GM12878 (cell line): ENCODE results near the gene MICAL3. TPM values are rescaled to one million over a fixed set of nuclear protein-coding genes. Genes with fewer than 3 reads are reported as not detected.

Experiments used
- ATAC-seq: fragments of 200-7000 bp; cut with Tn5 transposase; 3 replicates; pipeline ENCODE4 v1.9.1; 2020; ENCODE audit warnings: mild to moderate bottlenecking, moderate library complexity
- BruUV-seq: library from RNA; stranded (reverse); fragments of 400-500 nt; replicated peaks from 2 replicates; lab custom pipeline; 2021; lab: Mats Ljungman, UMichigan
- CTCF ChIA-PET: fragments of 300-600 bp; sonication (Branson Sonifier 250); formaldehyde crosslinking; extraction: SDS; loops from one replicate; lab custom pipeline; 2021; ENCODE audit warnings: inconsistent platforms; lab: Yijun Ruan, JAX
- POLR2A ChIA-PET: fragments of 350-600 bp; formaldehyde crosslinking; extraction: SDS; loops from one replicate; lab custom pipeline; 2021; ENCODE audit warnings: inconsistent platforms; lab: Charles Lee
- RAD21 ChIA-PET: fragments of 300-600 bp; sonication (Branson Sonifier 250); formaldehyde crosslinking; loops from one replicate; lab custom pipeline; 2023; ENCODE audit warnings: antibody characterized with exemption; ENCODE audit not compliant: unreplicated experiment; lab: Charles Lee
- SMC1A ChIA-PET: fragments of 300-600 bp; sonication (Branson Sonifier 250); formaldehyde crosslinking; loops from one replicate; lab custom pipeline; 2023; ENCODE audit not compliant: unreplicated experiment, uncharacterized antibody; lab: Charles Lee
- DNase-seq: peaks from one replicate; pipeline ENCODE4 v3.0.0-alpha.2; 2011; ENCODE audit warnings: low read depth, low spot score
- FAIRE-seq: peaks from 3 replicates; lab custom pipeline; 2011; peaks lifted over from hg19 to GRCh38; lab: Jason Lieb, UNC
- H2AFZ ChIP-seq: 2 replicates; pipeline ENCODE4 v1.6.0; 2011; ENCODE audit warnings: low read depth, low read length, control low read depth; ENCODE audit not compliant: control insufficient read depth
- H3K27ac ChIP-seq: 2 replicates; pipeline ENCODE4 v1.5.1; 2011; ENCODE audit warnings: control low read depth; ENCODE audit not compliant: control insufficient read depth, insufficient read depth
- H3K27me3 ChIP-seq, 2 experiments: replicated peaks in 1 of 2; 2 replicates each; pipeline versions ENCODE4 v1.6.0 to v1.6.1; 2011; ENCODE audit warnings: low read length in 1 of 2; ENCODE audit not compliant: control insufficient read depth in 2 of 2, insufficient read depth in 2 of 2
- H3K36me3 ChIP-seq, 2 experiments: 2 replicates each; pipeline ENCODE4 v1.5.1; 2011; ENCODE audit warnings: low read length in 1 of 2; ENCODE audit not compliant: control insufficient read depth in 2 of 2, insufficient read depth in 2 of 2
- H3K4me1 ChIP-seq: 2 replicates; pipeline ENCODE4 v1.6.1; 2011; ENCODE audit warnings: mild to moderate bottlenecking, low read length, moderate library complexity, mixed read lengths; ENCODE audit not compliant: control insufficient read depth, insufficient read depth
- H3K4me2 ChIP-seq: 2 replicates; pipeline ENCODE4 v1.6.0; 2011; ENCODE audit warnings: control low read depth; ENCODE audit not compliant: control insufficient read depth, insufficient read depth
- H3K4me3 ChIP-seq: fragments of 200-600 bp; sonication (generic); 2 replicates; pipeline ENCODE4 v1.5.1; 2016
- H3K79me2 ChIP-seq: 2 replicates; pipeline ENCODE4 v1.6.0; 2011; ENCODE audit warnings: low read length; ENCODE audit not compliant: control insufficient read depth, insufficient read depth
- H3K9ac ChIP-seq: 2 replicates; pipeline ENCODE4 v1.8.0; 2011; ENCODE audit warnings: low read length, control low read depth, mixed read lengths; ENCODE audit not compliant: control insufficient read depth, insufficient read depth
- H3K9me3 ChIP-seq: replicated peaks from 3 replicates; pipeline ENCODE4 v1.5.1; 2011; ENCODE audit warnings: mild to moderate bottlenecking, low read length; ENCODE audit not compliant: control insufficient read depth, insufficient read depth
- H4K20me1 ChIP-seq: 2 replicates; pipeline ENCODE4 v1.6.0; 2011; ENCODE audit not compliant: control insufficient read depth, insufficient read depth
- CEBPZ ChIP-seq: fragments of 150-350 bp; IDR thresholded peaks from 2 replicates; pipeline ENCODE4 v1.6.1; 2016; ENCODE audit warnings: low read depth, low read length
- EP300 ChIP-seq, 2 experiments: fragments of 150-350 bp in 1 of 2; IDR thresholded peaks; 2 replicates each; pipeline ENCODE4 v1.6.1; 2011 to 2012; ENCODE audit warnings: low read depth in 2 of 2, low read length in 2 of 2, borderline replicate concordance in 1 of 2, improper control_type of control experiment in 1 of 2, inconsistent platforms in 1 of 2; ENCODE audit not compliant: control insufficient read depth in 1 of 2
- IKZF2 ChIP-seq, 2 experiments: fragments of 450-650 bp; IDR thresholded peaks; 2 replicates each; pipeline ENCODE4 v1.6.1; 2017; ENCODE audit warnings: mild to moderate bottlenecking in 2 of 2, moderate library complexity in 2 of 2
- JUNB ChIP-seq: IDR thresholded peaks from 2 replicates; pipeline ENCODE4 v1.6.1; 2016; ENCODE audit warnings: antibody characterized with exemption, mild to moderate bottlenecking
- MEF2B ChIP-seq: fragments of 450-650 bp; IDR thresholded peaks from 2 replicates; pipeline ENCODE4 v1.6.1; 2018; ENCODE audit warnings: mild to moderate bottlenecking, moderate library complexity; ENCODE audit not compliant: partially characterized antibody, poor library complexity, severe bottlenecking
- RAD21 ChIP-seq: IDR thresholded peaks from 2 replicates; pipeline ENCODE4 v1.6.1; 2011; ENCODE audit warnings: mild to moderate bottlenecking, low read depth, low read length, moderate library complexity; ENCODE audit not compliant: insufficient read depth
- RFX5 ChIP-seq: IDR thresholded peaks from 2 replicates; pipeline ENCODE4 v1.6.1; 2011; ENCODE audit warnings: low read depth, low read length, improper control_type of control experiment
- SMAD5 ChIP-seq: IDR thresholded peaks from 2 replicates; pipeline ENCODE4 v1.6.1; 2016; ENCODE audit warnings: antibody characterized with exemption, low read depth
- SP1 ChIP-seq: IDR thresholded peaks from one replicate; pipeline ENCODE4 v1.6.1; 2011; ENCODE audit warnings: low read depth, low read length
- ZNF24 ChIP-seq: fragments of 450-650 bp; IDR thresholded peaks from 2 replicates; pipeline ENCODE4 v1.6.1; 2017; ENCODE audit warnings: antibody characterized with exemption, mild to moderate bottlenecking
- ZSCAN29 ChIP-seq: fragments of 450-650 bp; IDR thresholded peaks from 2 replicates; pipeline ENCODE4 v1.6.1; 2017; ENCODE audit warnings: mild to moderate bottlenecking, moderate library complexity
- ZZZ3 ChIP-seq: IDR thresholded peaks from 2 replicates; pipeline ENCODE4 v1.6.1; 2011; ENCODE audit warnings: low read depth; ENCODE audit not compliant: control insufficient read depth, insufficient read length
- WGBS: methylation state at CpG from one replicate; pipeline ENCODE4 v1.1.6; 2016; ENCODE audit warnings: low lambda C conversion rate; ENCODE audit not compliant: insufficient replicate concordance, insufficient coverage; ENCODE audit errors: missing lambda C conversion rate; 5-methylcytosine and 5-hydroxymethylcytosine counted together
- in situ Hi-C: fragments of 300-500 bp; cut with MboI; formaldehyde crosslinking; loops from 9 replicates; pipeline ENCODE4 v1.14.3; 2018; ENCODE audit warnings: mixed read lengths
- intact Hi-C: fragments of 100-400 bp; cut with micrococcal nuclease; formaldehyde crosslinking; loops from one replicate; pipeline ENCODE4 v1.14.2; 2022; ENCODE audit not compliant: unreplicated experiment
- polyA plus RNA-seq, 11 experiments: library from polyadenylated mRNA; depleted of rRNA in 4 of 11; unstranded in 6 of 11; stranded (reverse) in 5 of 11; fragments of >200 nt; fragmentation: Nextera tagmentation in 4 of 11; fragmentation: Illumina TruSeq in 1 of 11; extraction: Ambion mirVana in 4 of 11; extraction: Trizol in 1 of 11; gene quantifications; 1 replicate in 1 of 11; 2 replicates in 10 of 11; pipeline versions ENCODE4 v1.2.1 to v1.2.3, GENCODE V29; 2011 to 2016; ENCODE audit warnings: inconsistent platforms in 2 of 11, missing spikeins in 2 of 11, low read depth in 1 of 11
- total RNA-seq, 4 experiments: library from RNA; depleted of rRNA in 3 of 4; stranded (reverse); fragments of >200 nt in 3 of 4; fragmentation: Illumina TruSeq in 1 of 4; extraction: Trizol in 1 of 4; gene quantifications; 2 replicates each; pipeline versions ENCODE4 v1.2.1 to v1.2.3, GENCODE V29; 2013 to 2021
- TF ChIP-seq, protein P1 (sequence below): fragments of 450-650 bp; IDR thresholded peaks from 2 replicates; pipeline ENCODE4 v1.6.1; 2017; ENCODE audit warnings: borderline replicate concordance
- TF ChIP-seq, protein P2 (sequence below): fragments of 450-650 bp; IDR thresholded peaks from 2 replicates; pipeline ENCODE4 v1.6.1; 2017; ENCODE audit warnings: mild to moderate bottlenecking

MICAL3 gene
- total and polyA plus RNA-seq, 10 of the 15 experiments (the other 5 are each of a cell fraction or from before 2014, with no cell fraction given) = 2.6 to 92.2 (median 24.0) TPM

GRCh38 chr22:17944256-17944655 is 80.1 kb downstream of the MICAL3 start:
- peaks cover 0 to 3% of the 10 kb centered on the region in 2 experiments; a peak in 2 of 4 replicates for H3K36me3 ChIP-seq
- H3K4me1 ChIP-seq = peaks cover 28% of the 10 kb centered on the region
- H3K4me3 ChIP-seq = no peak overlapping the region
- H3K27me3 ChIP-seq = no peaks in the 10 kb centered on the region
- H3K4me2 ChIP-seq = no peak overlapping the region
- ChIA-PET POLR2A (interaction anchor here (1.1 kb wide), 1 partner anchor 50 kb away, joined by 3 read pairs; no protein-coding TSS in a partner anchor), CTCF (interaction anchor here (1.3 kb wide), 1 partner anchor 131 kb away, joined by 3 read pairs; no protein-coding TSS in a partner anchor), SMC1A (interaction anchor here (0.7 to 1.5 kb wide), 3 partner anchors 13 to 50 kb away, joined by 3 to 4 read pairs (median 4); no protein-coding TSS in a partner anchor), RAD21 (interaction anchor here (0.9 kb wide), 1 partner anchor 132 kb away, joined by 3 read pairs; no protein-coding TSS in a partner anchor)
- 58% methylated on average over 9 of the region's 9 CpGs for WGBS
- H3K79me2 ChIP-seq = peaks cover 18% of the 10 kb centered on the region
- no peaks in the 10 kb centered on the region for H3K9me3 ChIP-seq
- intact Hi-C loops = no loop called here
- H3K27ac ChIP-seq = no peak overlapping the region
- H2AFZ ChIP-seq = no peak overlapping the region
- DNase-seq = no peak
- peaks cover 8% of the 10 kb centered on the region for H4K20me1 ChIP-seq
- TF ChIP-seq JUNB (no peak), IKZF2 (IDR thresholded peaks at IDR 0.05) (no peak), ZZZ3 (no peak), SMAD5 (no peak), RAD21 (no peak), ZSCAN29 (no peak), MEF2B (no peak), EP300 (IDR thresholded peaks at IDR 0.05; ENCODE audit: borderline replicate concordance in 1 of 2, control insufficient read depth in 1 of 2, low read depth in 2 of 2, low read length in 2 of 2) (no peak), SP1 (no peak), ZNF24 (no peak), RFX5 (no peak), CEBPZ (no peak)
- TF ChIP-seq, protein P1, sequence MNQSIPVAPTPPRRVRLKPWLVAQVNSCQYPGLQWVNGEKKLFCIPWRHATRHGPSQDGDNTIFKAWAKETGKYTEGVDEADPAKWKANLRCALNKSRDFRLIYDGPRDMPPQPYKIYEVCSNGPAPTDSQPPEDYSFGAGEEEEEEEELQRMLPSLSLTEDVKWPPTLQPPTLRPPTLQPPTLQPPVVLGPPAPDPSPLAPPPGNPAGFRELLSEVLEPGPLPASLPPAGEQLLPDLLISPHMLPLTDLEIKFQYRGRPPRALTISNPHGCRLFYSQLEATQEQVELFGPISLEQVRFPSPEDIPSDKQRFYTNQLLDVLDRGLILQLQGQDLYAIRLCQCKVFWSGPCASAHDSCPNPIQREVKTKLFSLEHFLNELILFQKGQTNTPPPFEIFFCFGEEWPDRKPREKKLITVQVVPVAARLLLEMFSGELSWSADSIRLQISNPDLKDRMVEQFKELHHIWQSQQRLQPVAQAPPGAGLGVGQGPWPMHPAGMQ = no peak
- TF ChIP-seq, protein P2, sequence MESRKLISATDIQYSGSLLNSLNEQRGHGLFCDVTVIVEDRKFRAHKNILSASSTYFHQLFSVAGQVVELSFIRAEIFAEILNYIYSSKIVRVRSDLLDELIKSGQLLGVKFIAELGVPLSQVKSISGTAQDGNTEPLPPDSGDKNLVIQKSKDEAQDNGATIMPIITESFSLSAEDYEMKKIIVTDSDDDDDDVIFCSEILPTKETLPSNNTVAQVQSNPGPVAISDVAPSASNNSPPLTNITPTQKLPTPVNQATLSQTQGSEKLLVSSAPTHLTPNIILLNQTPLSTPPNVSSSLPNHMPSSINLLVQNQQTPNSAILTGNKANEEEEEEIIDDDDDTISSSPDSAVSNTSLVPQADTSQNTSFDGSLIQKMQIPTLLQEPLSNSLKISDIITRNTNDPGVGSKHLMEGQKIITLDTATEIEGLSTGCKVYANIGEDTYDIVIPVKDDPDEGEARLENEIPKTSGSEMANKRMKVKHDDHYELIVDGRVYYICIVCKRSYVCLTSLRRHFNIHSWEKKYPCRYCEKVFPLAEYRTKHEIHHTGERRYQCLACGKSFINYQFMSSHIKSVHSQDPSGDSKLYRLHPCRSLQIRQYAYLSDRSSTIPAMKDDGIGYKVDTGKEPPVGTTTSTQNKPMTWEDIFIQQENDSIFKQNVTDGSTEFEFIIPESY = no peak
- ATAC-seq = no peak
- no TSS peak for BruUV-seq
- in situ Hi-C loops = no loop called here
- no peak overlapping the region for H3K9ac ChIP-seq
- no peak for FAIRE-seq
